ENCODE results near the gene TXNDC5. TPM values are rescaled to one million over a fixed set of nuclear protein-coding genes. Genes with fewer than 3 reads are reported as not detected.

Gene TXNDC5
- polyA plus RNA-seq, 2 of the 4 experiments (the other 2 are of a cell fraction) = 115 to 134 TPM

- ATAC-seq (no peak), FAIRE-seq (no peak), DNase-seq (ENCODE audit: low read depth in 1 of 2, low spot score in 1 of 2) (no peak)
- TF ChIP-seq RNF2 (IDR thresholded peaks at IDR 0.05; ENCODE audit: borderline replicate concordance, low read depth) = no peak
- no peak for TF ChIP-seq ZFP36 (IDR thresholded peaks at IDR 0.05; ENCODE audit: borderline replicate concordance, partially characterized antibody)
- TF ChIP-seq KDM1A (IDR thresholded peaks at IDR 0.05; ENCODE audit: low read depth) = no peak
- no peak for TF ChIP-seq ZC3H11A (IDR thresholded peaks at IDR 0.05)
- TF ChIP-seq JUN (IDR thresholded peaks at IDR 0.05) = no peak
- TF ChIP-seq MYC (IDR thresholded peaks at IDR 0.05; ENCODE audit: borderline replicate concordance, low read length) = no peak
- TF ChIP-seq RFX5 (IDR thresholded peaks at IDR 0.05) = no peak
- no peak for TF ChIP-seq HDAC2 (IDR thresholded peaks at IDR 0.05)
- TF ChIP-seq FOXS1 (CRISPR knock-in tag; IDR thresholded peaks at IDR 0.05) = no peak
- no peak for TF ChIP-seq POLR2A (IDR thresholded peaks at IDR 0.05; ENCODE audit: low read length)
- no peak for TF ChIP-seq ESRRA (IDR thresholded peaks at IDR 0.05; ENCODE audit: borderline replicate concordance, low read length)
- TF ChIP-seq HOXB13 (CRISPR knock-in tag; IDR thresholded peaks at IDR 0.05; ENCODE audit: low read depth) = no peak
- no peak for TF ChIP-seq CBX2 (IDR thresholded peaks at IDR 0.05; ENCODE audit: borderline replicate concordance, low read depth)
- no peak for TF ChIP-seq CEBPB (IDR thresholded peaks at IDR 0.05)
- ChIA-PET CTCF (no interaction called here), POLR2A (no interaction called here)
- Histone ChIP-seq H3K9me3 (no peaks in the 10 kb centered on the region; the same call in 2 of the 3 replicates), H3K4me3 (no peak overlapping the region), H3K4me2 (no peak overlapping the region), H3K27ac (no peak overlapping the region), H3K4me1 (0 out of 3 replicates have a peak, but pooled peaks cover 3% of the 10 kb centered on the region)
- 53% methylated on average over 5 of the region's 5 CpGs for WGBS (ENCODE audit: missing lambda C conversion rate)
These were observed 11.1 kb upstream of the TXNDC5 start for GRCh38 chr6:7921632-7922092.

- POLR2A ChIA-PET = no interaction called here
- TF ChIP-seq, protein P1, sequence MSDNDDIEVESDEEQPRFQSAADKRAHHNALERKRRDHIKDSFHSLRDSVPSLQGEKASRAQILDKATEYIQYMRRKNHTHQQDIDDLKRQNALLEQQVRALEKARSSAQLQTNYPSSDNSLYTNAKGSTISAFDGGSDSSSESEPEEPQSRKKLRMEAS (IDR thresholded peaks at IDR 0.05) = no peak
- no peak for TF ChIP-seq JUNB (IDR thresholded peaks at IDR 0.05)
- no peak for TF ChIP-seq RAD21 (conservative IDR thresholded peaks at IDR 0.05 in 1 of 2, IDR thresholded peaks at IDR 0.05 in 1 of 2)
- TF ChIP-seq ESRRA (IDR thresholded peaks at IDR 0.05; ENCODE audit: borderline replicate concordance, low read length) = no peak
- TF ChIP-seq, protein P2, sequence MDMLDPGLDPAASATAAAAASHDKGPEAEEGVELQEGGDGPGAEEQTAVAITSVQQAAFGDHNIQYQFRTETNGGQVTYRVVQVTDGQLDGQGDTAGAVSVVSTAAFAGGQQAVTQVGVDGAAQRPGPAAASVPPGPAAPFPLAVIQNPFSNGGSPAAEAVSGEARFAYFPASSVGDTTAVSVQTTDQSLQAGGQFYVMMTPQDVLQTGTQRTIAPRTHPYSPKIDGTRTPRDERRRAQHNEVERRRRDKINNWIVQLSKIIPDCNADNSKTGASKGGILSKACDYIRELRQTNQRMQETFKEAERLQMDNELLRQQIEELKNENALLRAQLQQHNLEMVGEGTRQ (IDR thresholded peaks at IDR 0.05) = no peak
- TF ChIP-seq, protein P3, sequence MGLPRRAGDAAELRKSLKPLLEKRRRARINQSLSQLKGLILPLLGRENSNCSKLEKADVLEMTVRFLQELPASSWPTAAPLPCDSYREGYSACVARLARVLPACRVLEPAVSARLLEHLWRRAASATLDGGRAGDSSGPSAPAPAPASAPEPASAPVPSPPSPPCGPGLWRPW (IDR thresholded peaks at IDR 0.05) = no peak
- no peak for TF ChIP-seq TFCP2L1 (CRISPR knock-in tag; IDR thresholded peaks at IDR 0.05)
- no peak for TF ChIP-seq ZC3H11A (IDR thresholded peaks at IDR 0.05)
- CTCF ChIA-PET = no interaction called here
- Histone ChIP-seq H3K4me2 (no peak overlapping the region), H3K4me1 (0 out of 3 replicates have a peak, but pooled peaks cover 3% of the 10 kb centered on the region), H3K27ac (no peak overlapping the region), H3K4me3 (no peak overlapping the region), H3K9me3 (no peaks in the 10 kb centered on the region; the same call in 2 of the 3 replicates)
- ATAC-seq = no peak
- no peak for DNase-seq (ENCODE audit: low read depth in 1 of 2, low spot score in 1 of 2)
- WGBS (ENCODE audit: missing lambda C conversion rate) = 59% methylated on average over 4 of the region's 4 CpGs
- no peak for FAIRE-seq
These were observed 10.5 kb upstream of the TXNDC5 start for GRCh38 chr6:7921046-7921445.

DNA sequence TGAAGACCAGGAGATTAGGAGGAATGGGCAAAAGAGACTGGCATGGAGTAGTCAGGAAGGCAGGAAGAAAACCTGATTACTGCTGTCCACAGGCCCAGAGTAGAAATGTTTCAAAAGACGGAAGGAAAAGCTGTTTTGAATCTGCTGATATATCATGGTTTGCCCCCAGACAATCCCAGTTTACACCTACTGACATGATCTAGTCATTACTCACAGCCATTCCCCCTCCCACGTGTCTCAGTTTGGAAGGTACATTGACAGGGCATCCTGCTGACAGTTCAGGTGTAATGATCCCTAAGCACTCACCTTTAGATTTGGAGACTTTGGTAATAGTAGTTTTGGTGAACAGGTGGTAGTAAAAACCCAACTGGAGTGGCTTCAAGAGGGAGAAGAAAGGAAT lies 9.8 kb upstream of the TXNDC5 start:
- no peak for TF ChIP-seq JUNB (IDR thresholded peaks at IDR 0.05)
- TF ChIP-seq MAFK (IDR thresholded peaks at IDR 0.05; ENCODE audit: partially characterized antibody) = no peak
- TF ChIP-seq NR3C1 (IDR thresholded peaks at IDR 0.05) = no peak
- TF ChIP-seq, protein P4, sequence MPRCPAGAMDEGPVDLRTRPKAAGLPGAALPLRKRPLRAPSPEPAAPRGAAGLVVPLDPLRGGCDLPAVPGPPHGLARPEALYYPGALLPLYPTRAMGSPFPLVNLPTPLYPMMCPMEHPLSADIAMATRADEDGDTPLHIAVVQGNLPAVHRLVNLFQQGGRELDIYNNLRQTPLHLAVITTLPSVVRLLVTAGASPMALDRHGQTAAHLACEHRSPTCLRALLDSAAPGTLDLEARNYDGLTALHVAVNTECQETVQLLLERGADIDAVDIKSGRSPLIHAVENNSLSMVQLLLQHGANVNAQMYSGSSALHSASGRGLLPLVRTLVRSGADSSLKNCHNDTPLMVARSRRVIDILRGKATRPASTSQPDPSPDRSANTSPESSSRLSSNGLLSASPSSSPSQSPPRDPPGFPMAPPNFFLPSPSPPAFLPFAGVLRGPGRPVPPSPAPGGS (IDR thresholded peaks at IDR 0.05) = no peak
- TF ChIP-seq EP300 (IDR thresholded peaks at IDR 0.05) = no peak
- no peak for TF ChIP-seq HOXB13 (CRISPR knock-in tag; IDR thresholded peaks at IDR 0.05; ENCODE audit: low read depth)
- no peak for TF ChIP-seq ZFP36 (IDR thresholded peaks at IDR 0.05; ENCODE audit: borderline replicate concordance, partially characterized antibody)
- no peak for TF ChIP-seq MYC (IDR thresholded peaks at IDR 0.05; ENCODE audit: borderline replicate concordance, low read length)
- no peak for TF ChIP-seq PBX3 (IDR thresholded peaks at IDR 0.05)
- TF ChIP-seq, protein P1 (IDR thresholded peaks at IDR 0.05) = no peak
- no peak for TF ChIP-seq ZSCAN20 (CRISPR knock-in tag; IDR thresholded peaks at IDR 0.05)
- TF ChIP-seq, protein P5, sequence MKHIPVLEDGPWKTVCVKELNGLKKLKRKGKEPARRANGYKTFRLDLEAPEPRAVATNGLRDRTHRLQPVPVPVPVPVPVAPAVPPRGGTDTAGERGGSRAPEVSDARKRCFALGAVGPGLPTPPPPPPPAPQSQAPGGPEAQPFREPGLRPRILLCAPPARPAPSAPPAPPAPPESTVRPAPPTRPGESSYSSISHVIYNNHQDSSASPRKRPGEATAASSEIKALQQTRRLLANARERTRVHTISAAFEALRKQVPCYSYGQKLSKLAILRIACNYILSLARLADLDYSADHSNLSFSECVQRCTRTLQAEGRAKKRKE (CRISPR knock-in tag; IDR thresholded peaks at IDR 0.05; ENCODE audit: low read depth) = no peak
- TF ChIP-seq CTCF (IDR thresholded peaks at IDR 0.05) = no peak
- no peak for TF ChIP-seq ZNF302 (CRISPR knock-in tag; IDR thresholded peaks at IDR 0.05)
- no peak for TF ChIP-seq RNF2 (IDR thresholded peaks at IDR 0.05; ENCODE audit: borderline replicate concordance, low read depth)
- FAIRE-seq = no peak
- DNase-seq (ENCODE audit: low read depth in 1 of 2, low spot score in 1 of 2) = no peak
- Histone ChIP-seq H3K4me1 (0 out of 3 replicates have a peak, but pooled peaks cover 3% of the 10 kb centered on the region), H3K9me3 (no peaks in the 10 kb centered on the region; the same call in 2 of the 3 replicates), H3K4me3 (no peak overlapping the region), H3K4me2 (no peak overlapping the region), H3K27ac (no peak overlapping the region)
- CTCF ChIA-PET = no interaction called here
- WGBS (ENCODE audit: missing lambda C conversion rate) = 39% methylated on average over 2 of the region's 2 CpGs
- POLR2A ChIA-PET = no interaction called here
- no peak for ATAC-seq

Data from A549 (cell line).